ENCODE data around the gene UBE2U.

UBE2U gene

DNA sequence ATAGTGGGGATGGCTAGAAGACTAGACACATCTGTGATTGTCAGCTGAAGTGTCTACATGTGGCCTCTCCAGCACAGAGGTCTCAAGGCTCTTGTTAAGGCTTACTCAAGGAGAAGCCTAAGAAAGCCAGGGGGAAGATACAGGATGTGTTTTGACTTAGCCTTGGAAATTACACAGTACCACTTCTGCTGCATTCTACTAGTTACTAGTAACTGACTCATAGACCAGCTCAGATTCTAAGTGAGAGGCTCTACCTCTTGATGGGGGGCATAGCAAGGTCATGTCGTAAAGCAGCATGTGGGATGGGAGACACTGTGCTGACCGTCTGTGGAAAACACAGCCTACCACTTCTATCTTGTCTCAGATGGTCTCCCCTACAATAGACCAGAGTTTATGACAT is 99.5 kb downstream of the UBE2U start:
- no peak overlapping the region for H3K4me2 ChIP-seq (ENCODE audit: insufficient read depth, low read length, poor library complexity, severe bottlenecking)
- no peak overlapping the region for H2BK5ac ChIP-seq (ENCODE audit: low read length)
- H4K91ac ChIP-seq (ENCODE audit: low read depth, low read length, poor library complexity): no peak overlapping the region
- H3K4ac ChIP-seq (ENCODE audit: low read length): no peak overlapping the region
- H2BK12ac ChIP-seq (ENCODE audit: low read length): no peak overlapping the region
- H2BK15ac ChIP-seq (ENCODE audit: low read length): no peak overlapping the region
- H3K27me3 ChIP-seq (ENCODE audit: control insufficient read depth in 3 of 3, insufficient read depth in 3 of 3, low read depth in 1 of 3, low read length in 3 of 3): no peaks in the 10 kb centered on the region
- no peak overlapping the region for H3K9ac ChIP-seq (ENCODE audit: low read depth, low read length, poor library complexity)
- H3K4me3 ChIP-seq (ENCODE audit: low read length in 2 of 2): no peak overlapping the region
- no peaks in the 10 kb centered on the region for H3K4me1 ChIP-seq (ENCODE audit: control insufficient read depth in 2 of 2, insufficient read depth in 1 of 2, low read depth in 1 of 2, low read length in 2 of 2)
- H2AK5ac ChIP-seq (ENCODE audit: low read depth, low read length): no peak overlapping the region
- H3K14ac ChIP-seq (ENCODE audit: low read length): no peak overlapping the region
- H3K23ac ChIP-seq (ENCODE audit: low read depth, low read length, poor library complexity): no peak overlapping the region
- H2BK120ac ChIP-seq (ENCODE audit: low read depth, low read length): no peak overlapping the region
- H2AFZ ChIP-seq (ENCODE audit: low read length): no peak overlapping the region
- no peak overlapping the region for H4K8ac ChIP-seq (ENCODE audit: low read depth, low read length)
- WGBS, 2 donors (ENCODE audit: extremely low coverage in 2 of 2, insufficient read length in 2 of 2, insufficient replicate concordance in 1 of 2): no CpG with 5 or more reads among the region's 2 CpGs
- no peaks in the 10 kb centered on the region for H3K9me3 ChIP-seq (replicated peaks in 1 of 2; ENCODE audit: control insufficient read depth in 2 of 2, insufficient read depth in 1 of 2, low read depth in 1 of 2, low read length in 2 of 2)
- no peak overlapping the region for H3K27ac ChIP-seq (replicated peaks; ENCODE audit: low read length)
- no peak for DNase-seq (ENCODE audit: low spot score)
- no peaks in the 10 kb centered on the region for H3K36me3 ChIP-seq (replicated peaks in 1 of 2; ENCODE audit: control insufficient read depth in 2 of 2, insufficient read depth in 2 of 2, low read length in 2 of 2)
- no peaks in the 10 kb centered on the region for H3K79me1 ChIP-seq (ENCODE audit: low read depth, low read length)
- H3K18ac ChIP-seq (ENCODE audit: low read length): no peak overlapping the region

DNA sequence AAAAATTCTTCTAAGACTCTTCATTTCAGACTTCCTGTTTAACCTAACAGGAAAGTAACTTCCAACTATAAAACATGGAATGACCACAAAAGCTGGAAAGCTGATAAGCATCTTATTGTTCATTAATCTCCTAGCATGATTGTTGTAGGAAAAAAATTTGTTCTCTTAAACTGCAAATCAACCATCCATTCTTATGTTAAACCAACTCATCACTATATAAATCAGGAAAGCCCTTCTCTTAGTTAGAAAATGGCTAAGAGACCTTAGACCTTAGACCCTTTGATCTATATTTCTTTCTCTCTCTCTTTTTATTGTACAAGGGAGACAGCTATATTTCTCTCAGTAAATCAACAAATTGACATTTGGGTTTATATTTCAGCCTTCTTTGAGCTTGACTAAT is 101.4 kb downstream of the UBE2U start:
- no peaks in the 10 kb centered on the region for H3K36me3 ChIP-seq (replicated peaks in 1 of 2; ENCODE audit: control insufficient read depth in 2 of 2, insufficient read depth in 2 of 2, low read length in 2 of 2)
- no peak overlapping the region for H3K4me2 ChIP-seq (ENCODE audit: insufficient read depth, low read length, poor library complexity, severe bottlenecking)
- H3K4me3 ChIP-seq (ENCODE audit: low read length in 2 of 2): no peak overlapping the region
- no peaks in the 10 kb centered on the region for H3K9me3 ChIP-seq (replicated peaks in 1 of 2; ENCODE audit: control insufficient read depth in 2 of 2, insufficient read depth in 1 of 2, low read depth in 1 of 2, low read length in 2 of 2)
- H3K14ac ChIP-seq (ENCODE audit: low read length): no peak overlapping the region
- H2BK120ac ChIP-seq (ENCODE audit: low read depth, low read length): no peak overlapping the region
- H3K23ac ChIP-seq (ENCODE audit: low read depth, low read length, poor library complexity): no peak overlapping the region
- H3K9ac ChIP-seq (ENCODE audit: low read depth, low read length, poor library complexity): no peak overlapping the region
- no peak overlapping the region for H2BK15ac ChIP-seq (ENCODE audit: low read length)
- no peak overlapping the region for H2BK5ac ChIP-seq (ENCODE audit: low read length)
- no peak overlapping the region for H3K18ac ChIP-seq (ENCODE audit: low read length)
- H4K8ac ChIP-seq (ENCODE audit: low read depth, low read length): no peak overlapping the region
- no peaks in the 10 kb centered on the region for H3K79me1 ChIP-seq (ENCODE audit: low read depth, low read length)
- peaks cover 0 to 3% of the 10 kb centered on the region in 2 donors for H3K4me1 ChIP-seq (ENCODE audit: control insufficient read depth in 2 of 2, insufficient read depth in 1 of 2, low read depth in 1 of 2, low read length in 2 of 2)
- peaks cover 0 to 4% (median 0%) of the 10 kb centered on the region in 3 experiments for H3K27me3 ChIP-seq (ENCODE audit: control insufficient read depth in 3 of 3, insufficient read depth in 3 of 3, low read depth in 1 of 3, low read length in 3 of 3)
- DNase-seq (ENCODE audit: low spot score): no peak
- H3K4ac ChIP-seq (ENCODE audit: low read length): no peak overlapping the region
- no peak overlapping the region for H3K27ac ChIP-seq (replicated peaks; ENCODE audit: low read length)
- no peak overlapping the region for H2AFZ ChIP-seq (ENCODE audit: low read length)
- H2BK12ac ChIP-seq (ENCODE audit: low read length): no peak overlapping the region
- no peak overlapping the region for H2AK5ac ChIP-seq (ENCODE audit: low read depth, low read length)
- H4K91ac ChIP-seq (ENCODE audit: low read depth, low read length, poor library complexity): no peak overlapping the region

DNA sequence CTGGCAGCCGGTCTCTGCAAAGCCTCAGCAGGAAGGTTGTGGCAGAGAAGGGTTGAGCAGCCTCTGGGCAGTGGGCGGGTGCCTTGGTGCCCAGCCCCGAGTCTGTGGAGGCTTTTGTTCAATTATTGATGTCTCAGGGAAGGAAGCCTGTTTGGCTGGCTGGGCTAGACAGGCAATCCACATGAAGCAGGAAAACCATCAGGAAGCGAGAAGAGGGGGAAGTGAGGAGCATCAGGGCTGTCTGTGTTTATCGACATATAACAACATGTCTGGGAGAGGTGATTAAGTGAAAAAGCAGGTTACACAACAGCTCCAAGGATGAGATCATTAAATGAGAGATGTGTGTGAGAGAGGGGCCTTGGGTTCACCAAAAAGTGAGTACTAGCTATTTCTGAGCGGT is 105.4 kb downstream of the UBE2U start:
- H3K14ac ChIP-seq (ENCODE audit: low read length): no peak overlapping the region
- H3K9me3 ChIP-seq (replicated peaks in 1 of 2; ENCODE audit: control insufficient read depth in 2 of 2, insufficient read depth in 1 of 2, low read depth in 1 of 2, low read length in 2 of 2): no peaks in the 10 kb centered on the region
- no peak overlapping the region for H3K4me2 ChIP-seq (ENCODE audit: insufficient read depth, low read length, poor library complexity, severe bottlenecking)
- H2AK5ac ChIP-seq (ENCODE audit: low read depth, low read length): no peak overlapping the region
- WGBS, 2 donors (ENCODE audit: extremely low coverage in 2 of 2, insufficient read length in 2 of 2, insufficient replicate concordance in 1 of 2): no CpG with 5 or more reads among the region's 6 CpGs
- H3K4me1 ChIP-seq (ENCODE audit: control insufficient read depth in 2 of 2, insufficient read depth in 1 of 2, low read depth in 1 of 2, low read length in 2 of 2): peaks cover 0 to 3% of the 10 kb centered on the region in 2 donors
- H4K91ac ChIP-seq (ENCODE audit: low read depth, low read length, poor library complexity): no peak overlapping the region
- H2BK15ac ChIP-seq (ENCODE audit: low read length): no peak overlapping the region
- no peaks in the 10 kb centered on the region for H3K79me1 ChIP-seq (ENCODE audit: low read depth, low read length)
- H3K4me3 ChIP-seq (ENCODE audit: low read length in 2 of 2): no peak overlapping the region
- H3K36me3 ChIP-seq (replicated peaks in 1 of 2; ENCODE audit: control insufficient read depth in 2 of 2, insufficient read depth in 2 of 2, low read length in 2 of 2): no peaks in the 10 kb centered on the region
- H3K27me3 ChIP-seq (ENCODE audit: control insufficient read depth in 3 of 3, insufficient read depth in 3 of 3, low read depth in 1 of 3, low read length in 3 of 3): peaks cover 0 to 4% (median 0%) of the 10 kb centered on the region in 3 experiments
- no peak overlapping the region for H4K8ac ChIP-seq (ENCODE audit: low read depth, low read length)
- no peak overlapping the region for H2BK5ac ChIP-seq (ENCODE audit: low read length)
- no peak overlapping the region for H3K23ac ChIP-seq (ENCODE audit: low read depth, low read length, poor library complexity)
- no peak overlapping the region for H3K4ac ChIP-seq (ENCODE audit: low read length)
- no peak overlapping the region for H2BK12ac ChIP-seq (ENCODE audit: low read length)
- no peak for DNase-seq (ENCODE audit: low spot score)
- H3K9ac ChIP-seq (ENCODE audit: low read depth, low read length, poor library complexity): no peak overlapping the region
- no peak overlapping the region for H3K18ac ChIP-seq (ENCODE audit: low read length)
- H2AFZ ChIP-seq (ENCODE audit: low read length): no peak overlapping the region
- H2BK120ac ChIP-seq (ENCODE audit: low read depth, low read length): no peak overlapping the region
- no peak overlapping the region for H3K27ac ChIP-seq (replicated peaks; ENCODE audit: low read length)

DNA sequence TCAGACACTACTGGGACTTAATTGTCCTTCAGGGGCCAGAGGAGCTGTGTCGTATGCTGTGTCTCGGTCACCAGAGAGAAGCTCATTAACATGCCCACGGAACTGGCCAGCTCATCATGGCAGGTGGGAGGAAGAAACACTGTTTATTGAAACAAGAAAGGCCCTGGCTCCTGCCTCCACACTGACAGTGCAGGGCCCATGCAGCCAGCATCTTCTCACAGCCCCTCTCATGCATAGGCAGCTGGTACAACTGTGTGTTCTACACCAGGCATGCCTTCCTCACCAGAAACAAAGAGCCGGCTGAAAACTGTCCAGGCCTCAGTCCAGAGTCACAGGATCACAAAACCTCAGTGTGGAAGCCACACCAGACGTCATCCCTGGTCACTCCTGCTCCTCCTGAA is 106.0 kb downstream of the UBE2U start:
- H3K27me3 ChIP-seq (ENCODE audit: control insufficient read depth in 3 of 3, insufficient read depth in 3 of 3, low read depth in 1 of 3, low read length in 3 of 3): peaks cover 0 to 4% (median 0%) of the 10 kb centered on the region in 3 experiments
- no peak overlapping the region for H4K8ac ChIP-seq (ENCODE audit: low read depth, low read length)
- H3K9ac ChIP-seq (ENCODE audit: low read depth, low read length, poor library complexity): no peak overlapping the region
- H2BK12ac ChIP-seq (ENCODE audit: low read length): no peak overlapping the region
- H3K27ac ChIP-seq (replicated peaks; ENCODE audit: low read length): no peak overlapping the region
- H2AK5ac ChIP-seq (ENCODE audit: low read depth, low read length): no peak overlapping the region
- no peak overlapping the region for H3K4me3 ChIP-seq (ENCODE audit: low read length in 2 of 2)
- no peaks in the 10 kb centered on the region for H3K79me1 ChIP-seq (ENCODE audit: low read depth, low read length)
- no peak overlapping the region for H3K14ac ChIP-seq (ENCODE audit: low read length)
- no peaks in the 10 kb centered on the region for H3K36me3 ChIP-seq (replicated peaks in 1 of 2; ENCODE audit: control insufficient read depth in 2 of 2, insufficient read depth in 2 of 2, low read length in 2 of 2)
- H2AFZ ChIP-seq (ENCODE audit: low read length): peak overlapping the region; percentile 46
- no peak overlapping the region for H3K4ac ChIP-seq (ENCODE audit: low read length)
- H3K9me3 ChIP-seq (replicated peaks in 1 of 2; ENCODE audit: control insufficient read depth in 2 of 2, insufficient read depth in 1 of 2, low read depth in 1 of 2, low read length in 2 of 2): no peaks in the 10 kb centered on the region
- H2BK5ac ChIP-seq (ENCODE audit: low read length): no peak overlapping the region
- WGBS, 2 donors (ENCODE audit: extremely low coverage in 2 of 2, insufficient read length in 2 of 2, insufficient replicate concordance in 1 of 2): no CpG with 5 or more reads among the region's 5 CpGs
- no peak overlapping the region for H2BK15ac ChIP-seq (ENCODE audit: low read length)
- H3K23ac ChIP-seq (ENCODE audit: low read depth, low read length, poor library complexity): no peak overlapping the region
- H3K4me1 ChIP-seq (ENCODE audit: control insufficient read depth in 2 of 2, insufficient read depth in 1 of 2, low read depth in 1 of 2, low read length in 2 of 2): peaks cover 0 to 5% of the 10 kb centered on the region in 2 donors
- no peak overlapping the region for H3K4me2 ChIP-seq (ENCODE audit: insufficient read depth, low read length, poor library complexity, severe bottlenecking)
- no peak overlapping the region for H4K91ac ChIP-seq (ENCODE audit: low read depth, low read length, poor library complexity)
- no peak for DNase-seq (ENCODE audit: low spot score)
- H3K18ac ChIP-seq (ENCODE audit: low read length): no peak overlapping the region
- H2BK120ac ChIP-seq (ENCODE audit: low read depth, low read length): no peak overlapping the region
